Activated CD4-positive, CD25-positive, alpha-beta regulatory T cell (primary cell): ENCODE results near the gene SNX17.
"Not testable (repeated sequence)": the region's sequence is repeated elsewhere in the genome, so short reads cannot be mapped to it uniquely, and the experiment has no call there.

ENCODE experiments used
- DNase-seq, 4 experiments: peaks; one replicate each; lab custom pipeline; 2025; lab: John Stamatoyannopoulos, UW

The SNX17 gene

DNA sequence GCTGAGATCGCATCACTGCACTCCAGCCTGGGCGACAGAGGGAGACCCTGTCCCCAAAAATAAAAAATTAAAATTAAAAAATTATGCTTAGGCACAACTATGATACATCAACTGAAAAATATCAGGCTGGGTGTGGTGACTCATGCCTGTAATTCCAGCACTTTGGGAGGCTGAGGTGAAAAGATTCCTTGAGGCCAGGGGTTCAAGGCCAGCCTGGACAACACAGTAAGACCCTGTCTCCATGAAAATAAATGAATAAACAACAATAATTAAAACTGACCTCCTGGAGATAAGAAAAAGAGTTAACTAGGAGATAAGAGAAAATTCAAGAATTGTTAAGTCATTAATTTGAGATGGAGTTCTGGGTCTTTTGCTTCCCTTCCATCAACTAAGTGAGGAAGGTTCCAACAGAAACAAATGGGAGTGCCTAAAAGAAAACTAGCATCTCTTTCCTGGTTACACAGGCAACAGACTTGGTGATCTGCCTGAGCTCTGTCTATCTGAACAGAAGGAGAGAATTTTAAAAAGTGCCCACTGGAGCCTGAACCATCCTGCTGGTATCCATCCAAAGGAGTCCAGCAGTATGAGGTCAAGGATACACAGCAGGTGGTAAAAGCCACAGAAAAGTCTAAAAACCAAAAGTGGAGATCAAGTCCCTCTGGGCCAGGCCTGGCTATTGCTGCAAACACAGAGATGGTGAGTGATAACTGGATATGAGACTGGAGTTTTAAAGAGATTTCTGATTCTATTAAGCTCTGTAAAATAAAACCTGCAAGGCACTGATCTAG is 30.1 kb downstream of the SNX17 start:
- DNase-seq = no peak

DNA sequence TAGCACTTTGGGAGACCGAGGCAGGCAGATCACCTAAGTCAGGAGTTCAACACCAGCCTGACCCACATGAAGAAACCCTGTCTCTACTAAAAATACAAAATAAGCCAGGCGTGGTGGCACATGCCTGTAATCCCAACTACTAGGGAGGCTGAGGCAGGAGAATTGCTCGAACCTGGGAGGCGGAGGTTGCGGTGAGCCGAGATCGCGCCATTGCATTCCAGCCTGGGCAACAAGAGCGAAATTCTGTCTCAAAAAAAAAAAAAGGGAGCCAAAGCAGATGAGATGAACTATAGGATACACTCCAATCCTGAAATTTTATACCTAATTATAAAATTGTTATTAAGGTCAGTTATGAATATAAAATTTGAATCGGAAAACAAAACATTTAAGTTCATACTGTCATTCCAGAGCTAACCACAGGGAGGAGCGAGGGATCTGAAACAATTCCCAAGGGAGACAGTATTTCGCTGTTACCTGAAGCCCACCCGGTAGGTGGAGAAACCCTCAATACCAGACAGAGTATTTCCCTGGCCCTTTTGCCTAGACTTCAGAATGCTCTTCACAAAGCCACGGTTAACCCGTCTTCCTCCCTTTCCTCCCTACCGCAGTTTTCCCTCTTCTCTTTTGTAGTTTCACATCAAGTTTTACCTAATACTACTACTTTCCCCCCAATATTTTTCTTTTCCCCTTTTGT is 37.5 kb downstream of the SNX17 start:
- no peak for DNase-seq

DNA sequence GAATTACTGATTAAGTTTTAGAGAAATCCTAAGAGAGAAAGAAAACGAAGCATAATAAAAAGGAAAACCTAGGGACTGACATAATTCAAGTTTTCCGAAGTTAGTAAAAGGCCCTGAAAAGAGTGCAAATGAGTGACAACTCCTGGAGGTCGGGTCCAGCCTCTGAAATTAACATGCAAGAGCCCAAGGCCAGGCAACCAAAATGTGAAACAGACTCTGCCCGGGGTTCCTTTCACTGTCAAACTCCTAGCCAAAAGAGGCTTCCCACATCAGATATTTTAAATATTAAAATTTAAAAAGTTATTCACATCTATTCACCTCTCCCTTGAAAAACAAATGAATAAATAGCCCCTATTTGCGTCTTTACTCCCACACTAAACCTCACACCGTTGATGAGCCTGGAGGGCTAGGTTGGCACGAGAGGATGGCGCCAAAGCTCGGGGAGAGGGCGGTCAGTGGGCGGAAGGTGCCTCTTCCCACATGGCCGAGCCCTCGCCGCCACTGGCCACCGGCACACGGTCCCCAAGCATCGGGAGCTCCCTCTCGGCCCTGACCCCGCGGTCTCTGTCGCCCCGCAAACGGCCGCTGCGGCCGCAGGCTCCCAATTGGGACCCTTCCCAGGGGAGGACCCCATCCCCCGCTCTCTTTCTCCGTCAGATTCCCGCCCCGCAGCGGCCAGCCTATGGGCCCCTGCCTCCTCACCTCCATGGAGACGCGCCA is 38.3 kb downstream of the SNX17 start:
- DNase-seq = no peak

DNA sequence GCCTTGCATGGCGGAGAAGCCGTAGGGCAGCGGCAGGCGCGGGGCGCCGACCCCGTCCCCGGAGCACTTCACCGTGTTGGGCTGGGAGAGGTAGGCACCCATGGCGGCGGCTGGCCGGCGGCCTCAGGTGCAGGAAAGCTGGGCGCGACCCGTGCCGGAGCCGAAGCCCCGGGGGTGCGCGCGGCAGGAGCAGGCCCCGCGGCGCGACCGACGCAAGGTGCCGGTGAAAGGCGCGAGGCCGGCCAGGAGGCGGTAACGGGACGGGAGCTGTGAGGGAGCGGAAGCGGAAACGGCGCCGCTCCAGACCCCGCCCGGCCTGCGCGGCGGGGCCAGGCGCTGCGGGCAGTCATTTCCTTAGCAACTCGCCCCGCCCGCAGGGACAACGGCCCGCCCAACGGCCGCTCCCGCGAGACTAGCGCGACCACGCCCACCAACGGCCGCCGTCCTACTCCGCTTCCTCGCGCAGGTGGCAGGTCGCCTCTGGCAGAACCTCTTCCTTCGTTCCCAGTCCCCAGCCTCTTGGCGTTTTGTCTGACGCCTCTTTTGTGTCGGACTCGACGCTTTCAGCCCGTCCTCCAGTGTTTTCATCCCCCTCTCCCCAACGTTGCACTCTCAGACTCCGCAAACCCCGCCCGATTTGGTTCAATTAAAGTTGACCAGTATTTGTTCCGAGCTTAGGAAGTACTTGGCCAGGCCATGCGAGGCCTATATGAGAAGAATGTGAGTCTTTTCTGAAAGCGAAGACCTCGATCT is 39.1 kb downstream of the SNX17 start, which contains the start of gene PPM1G:
PPM1G (minus strand) TSS at position 271 of the 753 bp plus-strand sequence; CDS start at position 102, 169 bp downstream.
- peak; percentile 90 to 95 (median 94) for DNase-seq

DNA sequence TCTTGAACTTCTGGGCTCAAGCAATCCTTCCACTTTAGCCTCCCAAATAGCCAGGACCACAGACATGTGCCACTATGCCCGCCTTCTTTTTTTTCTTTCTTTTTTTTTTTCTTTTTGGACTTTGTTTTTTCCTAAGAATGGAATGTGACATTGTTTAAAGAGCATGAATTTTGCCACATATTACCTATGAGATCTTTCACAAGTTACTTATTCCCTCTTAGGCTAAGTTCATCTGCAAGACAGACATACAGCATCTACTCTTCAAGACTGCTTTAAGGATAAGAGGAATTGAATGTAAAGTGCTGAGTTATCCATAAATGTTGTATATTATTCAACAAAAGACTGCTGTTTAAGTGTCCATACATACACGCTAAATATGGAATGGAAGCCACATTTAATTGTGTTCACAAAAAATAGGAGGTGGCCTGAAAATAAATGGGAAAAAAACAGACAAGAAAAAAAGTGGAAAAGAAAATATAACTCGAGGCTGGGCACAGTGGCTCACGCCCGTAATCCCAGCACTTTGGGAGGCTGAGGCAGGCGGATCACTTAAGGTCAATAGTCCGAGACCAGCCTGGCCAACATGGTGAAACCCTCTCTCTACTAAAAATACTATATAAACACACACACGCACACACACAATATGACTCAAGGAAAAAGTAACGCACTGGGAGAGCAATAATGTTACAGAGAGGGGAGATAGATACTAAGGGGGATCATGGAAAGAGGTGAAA is 42.2 kb downstream of the SNX17 start:
- DNase-seq = no peak

DNA sequence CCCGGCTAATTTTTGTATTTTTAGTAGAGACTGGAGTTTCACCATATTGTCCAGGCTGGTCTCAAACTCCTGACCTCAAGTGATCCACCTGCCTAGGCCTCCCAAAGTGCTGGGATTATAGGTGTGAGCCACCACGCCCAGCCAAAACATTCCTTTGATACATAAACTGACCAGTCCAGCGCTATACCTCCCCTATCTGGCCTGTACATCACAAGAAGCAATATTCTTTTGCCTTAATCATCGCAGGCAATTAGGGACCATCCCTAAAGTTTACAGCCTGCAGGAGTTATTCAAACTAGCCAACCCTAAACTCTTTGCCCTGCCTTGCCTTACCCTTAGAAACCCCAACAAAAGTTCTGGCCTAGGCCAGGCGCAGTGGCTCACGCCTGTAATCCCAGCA is 45.7 kb downstream of the SNX17 start:
- no peak for DNase-seq

DNA sequence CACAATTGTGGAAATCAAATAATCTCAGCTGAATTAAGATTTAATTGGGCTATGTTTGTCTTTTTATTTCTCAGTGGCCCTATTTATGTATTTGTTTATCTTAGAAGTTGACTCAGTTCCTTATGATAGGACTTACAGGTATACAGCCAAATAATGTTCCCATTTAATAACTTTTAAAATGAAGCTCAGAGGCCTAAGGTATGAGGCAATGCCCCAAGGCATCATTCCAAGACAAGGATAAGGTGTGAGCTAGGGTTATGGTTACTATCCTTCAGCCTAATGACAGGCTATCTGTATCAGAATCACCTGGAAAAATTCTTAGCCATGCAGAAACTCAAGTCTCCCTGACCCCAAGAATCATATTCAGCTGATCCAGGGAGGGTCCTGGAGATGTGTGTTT is 50.6 kb downstream of the SNX17 start:
- DNase-seq = no peak

DNA sequence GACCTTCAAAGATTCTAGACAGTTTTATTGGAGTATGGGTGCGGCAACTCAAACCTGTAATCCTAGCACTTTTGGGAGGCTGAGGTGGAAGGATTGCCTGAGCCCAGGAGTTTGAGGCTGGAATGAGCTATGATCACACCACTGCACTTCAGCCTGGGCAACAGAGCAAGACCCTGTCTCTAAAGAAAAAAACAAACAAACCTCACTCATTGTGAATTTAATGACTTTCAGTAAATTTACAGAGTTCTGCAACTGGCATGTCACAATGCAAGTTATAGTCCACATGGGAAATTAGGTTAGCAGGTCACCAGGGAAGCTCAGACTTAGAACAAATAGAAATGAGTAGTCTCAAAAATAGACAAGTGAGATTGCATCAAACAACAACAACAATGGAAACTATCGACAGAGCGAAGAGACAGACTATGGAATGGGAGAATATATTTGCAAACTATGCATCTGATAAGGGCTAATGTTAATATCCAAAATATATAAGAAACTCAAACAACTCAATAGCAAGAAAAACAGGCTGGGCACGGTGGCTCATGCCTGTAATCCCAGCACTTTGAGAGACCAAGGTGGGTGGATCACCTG is 51.3 kb downstream of the SNX17 start:
- no peak for DNase-seq

DNA sequence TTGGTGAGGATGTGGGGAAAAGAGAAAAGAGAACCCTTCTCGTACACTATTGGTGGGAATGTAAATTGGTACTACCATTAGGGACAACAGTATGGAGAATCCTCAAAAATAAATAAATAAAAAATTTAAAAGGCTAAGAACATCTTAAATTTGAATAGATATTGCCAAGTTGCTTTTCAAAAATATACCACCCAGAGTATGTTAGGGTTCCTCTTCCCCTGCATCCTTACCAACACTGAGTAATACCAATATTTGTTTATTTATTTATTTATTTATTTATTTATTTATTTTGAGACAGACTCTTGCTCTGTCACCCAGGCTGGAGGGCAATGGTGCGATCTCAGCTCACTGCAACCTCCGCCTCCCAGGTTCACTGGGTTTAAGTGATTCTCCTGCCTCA is 52.5 kb downstream of the SNX17 start:
- DNase-seq = no peak

DNA sequence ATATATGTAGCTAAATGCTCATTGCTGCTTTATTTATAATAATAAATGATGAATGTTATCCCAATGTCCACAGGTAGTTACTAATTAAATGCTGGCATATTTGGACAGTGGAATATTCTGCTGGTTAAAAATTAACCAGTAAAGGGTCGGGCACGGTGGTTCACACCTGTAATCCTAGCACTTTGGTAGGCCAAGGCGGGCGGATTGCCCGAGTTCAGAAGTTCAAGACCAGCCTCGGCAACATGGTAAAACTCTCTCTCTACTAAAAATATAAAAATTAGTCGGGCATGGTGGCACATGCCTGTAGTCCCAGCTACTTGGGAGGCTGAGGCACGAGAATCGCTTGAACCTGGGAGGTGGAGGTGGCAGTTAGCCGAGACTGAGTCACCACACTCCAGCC is 54.6 kb downstream of the SNX17 start:
- DNase-seq = not testable (repeated sequence)
